ENCODE results near the gene TMEM52. TPM values are rescaled to one million over a fixed set of nuclear protein-coding genes. Genes with fewer than 3 reads are reported as not detected.

TMEM52 gene
- total and polyA plus RNA-seq, 2 of the 8 experiments (the other 6 are each of a cell fraction or from before 2014, with no cell fraction given): 14.6 to 30.2 TPM

- no peak overlapping the region for H3K14ac ChIP-seq (ENCODE audit: insufficient read length)
- H4K20me1 ChIP-seq (replicated peaks in 1 of 2; ENCODE audit: control insufficient read depth in 1 of 2, insufficient read depth in 2 of 2, low read length in 2 of 2): peaks cover 0 to 2% of the 10 kb centered on the region in 2 experiments
- no peak overlapping the region for H2BK12ac ChIP-seq (ENCODE audit: low read depth, low read length)
- H3K27ac ChIP-seq (ENCODE audit: low read depth, low read length): no peak overlapping the region
- H3K18ac ChIP-seq (ENCODE audit: extremely low read depth, low read length): no peak overlapping the region
- 90 to 100% methylated on average over 4 to 24 of the region's 24 CpGs for WGBS, 2 experiments (ENCODE audit: extremely low coverage in 1 of 2, insufficient coverage in 1 of 2, insufficient read length in 1 of 2, insufficient replicate concordance in 2 of 2, low coverage in 1 of 2, low lambda C conversion rate in 2 of 2, missing lambda C conversion rate in 1 of 2)
- H2BK20ac ChIP-seq (ENCODE audit: low read length): no peak overlapping the region
- DNase-seq (ENCODE audit: low read depth in 1 of 2, low spot score in 2 of 2) (peak in 1 of 2 experiments; percentile 39), FAIRE-seq (no peak)
- peaks cover 5% of the 10 kb centered on the region; the same call in 1 of the 2 replicates for H3K23me2 ChIP-seq (ENCODE audit: low read depth, low read length)
- TF ChIP-seq JUND (IDR thresholded peaks at IDR 0.05; ENCODE audit: low read length) (no peak), YY1 (IDR thresholded peaks at IDR 0.05; ENCODE audit: low read depth, low read length) (no peak), CHD2 (IDR thresholded peaks at IDR 0.05; ENCODE audit: low read length) (no peak), TAF7 (optimal IDR thresholded peaks at IDR 0.05; ENCODE audit: borderline replicate concordance, low read depth, low read length) (no peak), SIN3A (conservative IDR thresholded peaks at IDR 0.05 in 1 of 2, IDR thresholded peaks at IDR 0.05 in 1 of 2; ENCODE audit: low read depth in 1 of 2, low read length in 2 of 2) (no peak), EGR1 (IDR thresholded peaks at IDR 0.05; ENCODE audit: borderline replicate concordance, low read depth, low read length) (no peak)
- peak overlapping the region; percentile 18 for H4K8ac ChIP-seq (ENCODE audit: extremely low read depth, insufficient read depth, low read length)
- H2AK5ac ChIP-seq (ENCODE audit: low read depth, low read length): peak overlapping the region; percentile 98
- no peak overlapping the region for H2AFZ ChIP-seq (ENCODE audit: low read length)
- peak overlapping the region; percentile 73 for H4K91ac ChIP-seq (replicated peaks; ENCODE audit: insufficient read length, low read length)
- H3K27me3 ChIP-seq (replicated peaks in 1 of 4; ENCODE audit: control insufficient read depth in 3 of 4, extremely low read depth in 1 of 4, insufficient read depth in 3 of 4, low read length in 3 of 4): no peaks in the 10 kb centered on the region
- H3K23ac ChIP-seq (ENCODE audit: insufficient read length): no peak overlapping the region
- ChIA-PET CTCF (ENCODE audit: partially characterized antibody) (interaction anchor here (1.2 kb wide), 1 partner anchor 22 kb away, joined by 3 read pairs; no protein-coding TSS in a partner anchor), POLR2A (ENCODE audit: partially characterized antibody) (no interaction called here)
- no peak overlapping the region for H3K4ac ChIP-seq (replicated peaks; ENCODE audit: insufficient read length, low read depth, low read length)
- H3K79me1 ChIP-seq (ENCODE audit: low read depth, low read length): no peaks in the 10 kb centered on the region
- no peak overlapping the region for H3K56ac ChIP-seq (replicated peaks; ENCODE audit: insufficient read length, low read depth, low read length)
- no peaks in the 10 kb centered on the region for H3K36me3 ChIP-seq (ENCODE audit: control insufficient read depth in 2 of 4, insufficient read depth in 4 of 4, low read length in 3 of 4)
- H3K4me3 ChIP-seq (ENCODE audit: extremely low read depth in 1 of 4, insufficient read depth in 2 of 4, low read depth in 3 of 4, low read length in 4 of 4): no peak overlapping the region
- H4K5ac ChIP-seq (ENCODE audit: insufficient read length, low read depth, low read length): no peak overlapping the region
- 0 out of 2 replicates have a peak overlapping the region, but pooled peaks have one; percentile 46 for H2BK5ac ChIP-seq (ENCODE audit: low read depth, low read length)
- no peak overlapping the region for H3K4me2 ChIP-seq (ENCODE audit: insufficient read depth in 1 of 2, low read depth in 2 of 2, low read length in 2 of 2)
- peak overlapping the region; percentile 92; the same call in 1 of the 2 replicates for H2BK15ac ChIP-seq (ENCODE audit: low read length)
- H3K4me1 ChIP-seq (replicated peaks in 1 of 4; ENCODE audit: control insufficient read depth in 3 of 4, insufficient read depth in 4 of 4, low read length in 3 of 4): no peaks in the 10 kb centered on the region
- H3K79me2 ChIP-seq (ENCODE audit: control insufficient read depth in 1 of 2, insufficient read depth in 2 of 2, low read length in 2 of 2): no peaks in the 10 kb centered on the region
- no peak overlapping the region for H2BK120ac ChIP-seq (replicated peaks; ENCODE audit: low read depth, low read length)
- peaks cover 0 to 16% of the 10 kb centered on the region in 2 experiments; a peak in 2 of 4 replicates for H3K9me3 ChIP-seq (ENCODE audit: insufficient read depth in 2 of 2, low read depth in 1 of 2, low read length in 1 of 2)
- peak overlapping the region in 1 of 4 experiments; percentile 17; a peak in 1 of 7 replicates for H3K9ac ChIP-seq (replicated peaks in 1 of 4; ENCODE audit: extremely low read depth in 1 of 4, low read depth in 3 of 4, low read length in 3 of 4)
These were observed 19.7 kb upstream of the TMEM52 start for GRCh38 chr1:1938613-1939295.

Data from H1 (cell line).